ENCODE results near the gene FXYD3. TPM values are rescaled to one million over a fixed set of nuclear protein-coding genes. Genes with fewer than 3 reads are reported as not detected.
A peak's percentile ranks its signal among the peaks of the same experiment; 100 is the strongest.

The FXYD3 gene
- total RNA-seq, 1 experiment from 2014 or later, result 17.4 TPM

DNA sequence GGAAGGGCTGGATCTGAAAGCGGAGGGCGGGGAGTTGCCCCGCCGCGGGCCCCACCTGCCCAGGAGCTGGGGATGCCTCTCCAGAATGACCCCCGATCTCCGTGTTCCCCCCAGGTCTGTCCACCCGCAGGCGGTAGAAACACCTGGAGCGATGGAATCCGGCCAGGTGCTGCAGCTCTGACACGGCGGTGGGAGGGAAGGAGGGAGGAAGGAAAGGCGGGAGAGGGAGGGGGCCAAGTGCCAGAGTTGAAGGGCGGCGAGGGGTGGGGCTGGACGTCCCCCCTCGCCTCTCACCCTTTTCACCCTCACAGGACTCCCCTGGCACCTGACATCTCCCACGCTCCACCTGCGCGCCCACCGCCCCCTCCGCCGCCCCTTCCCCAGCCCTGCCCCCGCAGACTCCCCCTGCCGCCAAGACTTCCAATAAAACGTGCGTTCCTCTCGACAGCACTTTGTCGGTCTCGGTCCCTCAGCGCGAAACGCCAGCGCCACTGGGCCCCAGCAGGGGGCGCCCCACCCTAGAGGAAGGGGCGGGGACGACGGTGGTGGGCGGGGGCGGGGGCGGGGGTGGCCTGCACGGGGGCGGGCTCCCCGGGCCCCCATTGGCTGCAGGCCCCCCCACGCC is 27.1 kb downstream of the FXYD3 start:
- H4K20me1 ChIP-seq (ENCODE audit: insufficient read depth), result no peaks in the 10 kb centered on the region
- ChIA-PET CTCF (interaction anchor here (0.6 to 2.7 kb wide), 14 partner anchors 9 to 788 kb away, joined by 3 to 46 read pairs (median 6); partner anchors contain the start of gene FXYD5), RAD21 (ENCODE audit: low non-redundant PET in 1 of 2, low total read pairs in 2 of 2, uncharacterized antibody in 2 of 2, unreplicated experiment in 2 of 2) (interaction anchor here (1.0 to 2.3 kb wide), 3 partner anchors 21 to 76 kb away, joined by 6 to 25 read pairs (median 24); no protein-coding TSS in a partner anchor), POLR2A (interaction anchor here (1.3 kb wide), 1 partner anchor 36 kb away, joined by 3 read pairs; no protein-coding TSS in a partner anchor)
- H3K27me3 ChIP-seq (ENCODE audit: insufficient read depth, low read length), result no peaks in the 10 kb centered on the region
- no peaks in the 10 kb centered on the region for H3K79me2 ChIP-seq (ENCODE audit: insufficient read depth, low read length)
- no peaks in the 10 kb centered on the region for H3K9me3 ChIP-seq (ENCODE audit: control insufficient read depth in 1 of 2, insufficient read depth in 1 of 2, low read depth in 1 of 2, low read length in 2 of 2)
- peaks cover 22 to 35% of the 10 kb centered on the region in 2 experiments for H3K4me1 ChIP-seq (ENCODE audit: control insufficient read depth in 1 of 2, insufficient read depth in 2 of 2, low read length in 2 of 2)
- H2AFZ ChIP-seq (ENCODE audit: low read depth, low read length, poor library complexity, severe bottlenecking), result no peak overlapping the region
- H3K9ac ChIP-seq (ENCODE audit: low read length), result peak overlapping the region; percentile 46
- ATAC-seq (peak; percentile 39), DNase-seq (ENCODE audit: low read depth, low spot score) (no peak)
- intact Hi-C loops (cut with micrococcal nuclease), result no loop called here
- no TSS peak for BruUV-seq (replicated peaks)
- H3K4me3 ChIP-seq (replicated peaks in 1 of 2; ENCODE audit: low read depth in 1 of 2, low read length in 2 of 2), result peak overlapping the region; percentile 49 to 66
- peak overlapping the region; percentile 3; the same call in 1 of the 2 replicates for H3K27ac ChIP-seq (ENCODE audit: low read depth, low read length)
- no peaks in the 10 kb centered on the region for H3K9me2 ChIP-seq (ENCODE audit: insufficient read depth)
- no peaks in the 10 kb centered on the region for H3K36me3 ChIP-seq (ENCODE audit: control insufficient read depth in 1 of 2, insufficient read depth in 2 of 2, low read length in 2 of 2)
- TF ChIP-seq CEBPB (IDR thresholded peaks at IDR 0.05; ENCODE audit: low read depth) (no peak), RAD21 (IDR thresholded peaks at IDR 0.05; ENCODE audit: low read depth) (peak; percentile 56), CTCF (IDR thresholded peaks at IDR 0.05 in 2 of 3, conservative IDR thresholded peaks at IDR 0.05 in 1 of 3; ENCODE audit: borderline replicate concordance in 1 of 3, insufficient read depth in 1 of 3, low read depth in 2 of 3, low read length in 2 of 3) (peak; percentile 26 to 60 (median 32); a peak in 3 of 6 replicates), ZNF274 (IDR thresholded peaks at IDR 0.05; ENCODE audit: low read depth, low read length) (no peak), EZH2phosphoT487 (IDR thresholded peaks at IDR 0.05; ENCODE audit: borderline replicate concordance) (no peak), JUND (IDR thresholded peaks at IDR 0.05) (no peak)
- H3K4me2 ChIP-seq (ENCODE audit: low read length), result peak overlapping the region; percentile 95

All from HCT116 (cell line).